NCI-H1694 treated with DMSO at 0.1 percent for 48 hours (cell line): ENCODE measurements around the gene SVOP.

ENCODE experiments used
- DNase-seq: peaks from one replicate; lab custom pipeline; 2025; lab: John Stamatoyannopoulos, UW

Gene SVOP

GRCh38 chr12:108930756-108931155 is 90.1 kb downstream of the SVOP start:
- no peak for DNase-seq

DNA sequence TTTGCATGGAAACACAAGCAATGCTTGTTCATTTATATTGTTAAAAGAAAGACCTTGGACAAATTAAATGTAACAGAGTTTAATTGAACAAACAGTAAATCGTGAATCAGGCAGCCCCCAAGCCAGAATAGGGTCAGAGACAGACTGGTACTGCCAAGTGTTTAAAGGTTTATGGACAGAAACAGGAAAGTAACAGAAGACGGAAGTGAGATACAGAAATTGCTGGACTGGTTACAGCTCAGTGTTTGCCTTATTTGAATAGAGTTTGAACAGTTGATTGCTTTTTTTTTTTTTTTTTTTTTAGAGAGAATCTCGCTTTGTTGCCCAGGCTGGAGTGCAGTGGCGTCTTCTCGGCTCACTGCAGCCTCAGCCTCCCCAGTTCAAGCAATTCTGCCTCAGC is 90.7 kb downstream of the SVOP start:
- no peak for DNase-seq

GRCh38 chr12:108928695-108929094 is 92.2 kb downstream of the SVOP start:
- no peak for DNase-seq

DNA sequence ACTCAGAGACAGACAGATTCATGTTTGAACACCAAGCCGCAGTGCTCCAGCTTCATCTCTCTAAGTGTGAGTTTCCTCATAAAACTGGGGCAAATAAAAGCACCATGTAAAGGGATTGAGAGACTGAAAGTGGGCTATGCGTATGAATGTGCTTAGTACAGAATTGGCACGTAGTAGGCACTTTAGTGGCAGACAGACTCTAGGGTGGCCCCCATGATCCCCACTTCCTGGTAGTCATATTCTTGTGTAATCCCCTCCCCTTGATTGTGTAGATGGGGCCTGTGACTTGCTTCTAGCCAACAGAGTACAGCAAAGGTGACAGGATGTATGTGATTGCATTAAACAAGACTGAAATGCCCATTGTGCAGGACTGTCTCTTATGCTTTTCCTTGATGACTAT is 98.0 kb downstream of the SVOP start:
- DNase-seq = no peak

- DNase-seq = no peak
Measured at GRCh38 chr12:108921946-108922345, 98.9 kb downstream of the SVOP start.

- no peak for DNase-seq
Measured at GRCh38 chr12:108918960-108919642, 101.8 kb downstream of the SVOP start.

- DNase-seq = no peak
Measured at GRCh38 chr12:108918206-108918605, 102.7 kb downstream of the SVOP start.

GRCh38 chr12:108916336-108916735 is 104.5 kb downstream of the SVOP start:
- no peak for DNase-seq

- no peak for DNase-seq
Measured at GRCh38 chr12:108915632-108916133, 105.2 kb downstream of the SVOP start.

- DNase-seq = no peak
Measured at GRCh38 chr12:108914121-108914531, 106.7 kb downstream of the SVOP start.

GRCh38 chr12:108912361-108912760 is 108.5 kb downstream of the SVOP start:
- no peak for DNase-seq

GRCh38 chr12:108911915-108912314 is 109.0 kb downstream of the SVOP start:
- no peak for DNase-seq

GRCh38 chr12:108910336-108910735 is 110.5 kb downstream of the SVOP start:
- no peak for DNase-seq

- peak; percentile 1 for DNase-seq
Measured at GRCh38 chr12:108907839-108908351, 113.0 kb downstream of the SVOP start.

DNA sequence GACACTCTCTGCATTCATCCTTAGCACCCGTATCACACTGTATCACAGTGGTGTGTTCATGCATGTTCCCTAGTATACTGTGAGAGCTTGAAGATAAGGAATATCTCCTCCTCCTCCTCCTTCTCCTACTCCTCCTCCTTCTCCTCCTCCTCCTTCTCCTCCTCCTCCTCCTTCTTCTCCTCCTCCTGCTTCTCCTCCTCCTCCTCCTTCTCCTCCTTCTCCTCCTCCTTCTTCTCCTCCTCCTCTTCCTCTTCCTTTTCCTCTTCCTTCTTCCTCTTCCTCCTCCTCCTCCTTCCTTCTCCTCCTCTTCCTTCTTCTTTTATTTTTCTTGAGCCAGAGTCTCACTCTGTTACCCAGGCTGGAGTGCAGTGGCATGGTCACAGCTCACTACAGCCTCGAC is 113.9 kb downstream of the SVOP start:
- no peak for DNase-seq

DNA sequence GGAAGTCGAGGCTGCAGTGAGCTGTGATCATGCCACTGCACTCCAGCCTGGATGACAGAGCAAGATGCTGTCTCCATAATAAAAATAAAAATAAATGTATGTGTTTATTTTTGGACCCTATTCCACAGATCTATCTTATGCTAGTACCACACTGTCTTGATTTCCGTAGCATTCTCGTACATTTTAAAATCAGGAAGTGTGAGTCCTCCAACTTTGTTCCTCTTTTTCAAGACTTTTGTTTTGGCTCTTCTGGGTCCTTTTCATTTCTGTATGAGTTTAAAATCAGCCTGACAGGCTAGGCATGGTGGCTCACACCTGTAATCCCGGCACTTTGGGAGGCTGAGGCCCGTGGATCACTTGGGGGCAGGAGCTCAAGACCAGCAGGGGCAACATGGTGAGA is 115.1 kb downstream of the SVOP start:
- no peak for DNase-seq

DNA sequence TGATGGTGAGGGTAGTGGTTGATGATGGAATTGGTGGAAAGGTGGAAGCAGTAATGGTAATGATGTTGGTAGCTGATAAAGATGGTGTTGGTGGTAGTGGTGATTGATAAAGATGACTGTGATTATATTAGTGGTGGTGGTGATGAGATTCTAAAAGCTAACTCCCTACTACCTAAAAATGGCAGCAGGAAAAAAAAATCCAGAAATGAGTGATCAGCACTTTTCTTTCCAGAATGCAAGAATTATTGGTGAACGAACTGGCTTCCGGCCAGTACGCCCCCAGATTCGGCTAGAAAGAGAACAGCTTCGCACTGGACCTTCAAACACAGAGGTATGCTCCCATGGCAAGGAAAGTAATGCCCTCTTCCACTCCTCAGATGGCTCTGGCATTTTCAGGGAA is 121.7 kb downstream of the SVOP start:
- no peak for DNase-seq

GRCh38 chr12:108896817-108897216 is 124.1 kb downstream of the SVOP start:
- DNase-seq = no peak

DNA sequence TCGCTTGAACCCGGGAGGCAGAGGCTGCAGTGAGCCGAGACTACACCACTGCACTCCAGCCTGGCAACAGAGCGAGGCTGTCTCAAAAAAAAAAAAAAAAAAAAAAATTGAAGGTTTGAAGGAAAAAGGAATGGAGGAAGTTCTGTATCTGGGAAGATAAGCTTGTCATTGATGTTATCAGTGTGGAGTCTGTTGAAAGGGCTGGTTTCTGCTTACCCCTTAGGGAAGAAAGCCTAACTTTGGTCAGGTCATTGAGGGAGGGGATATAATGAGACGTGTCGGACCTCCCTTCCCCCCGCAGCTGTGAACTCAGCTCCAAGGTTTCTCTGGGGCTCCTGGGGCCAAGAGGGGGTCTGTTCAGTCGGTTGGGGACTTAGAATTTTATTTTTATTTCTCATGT is 124.5 kb downstream of the SVOP start:
- no peak for DNase-seq

GRCh38 chr12:108895220-108895802 is 125.6 kb downstream of the SVOP start:
- DNase-seq = no peak

DNA sequence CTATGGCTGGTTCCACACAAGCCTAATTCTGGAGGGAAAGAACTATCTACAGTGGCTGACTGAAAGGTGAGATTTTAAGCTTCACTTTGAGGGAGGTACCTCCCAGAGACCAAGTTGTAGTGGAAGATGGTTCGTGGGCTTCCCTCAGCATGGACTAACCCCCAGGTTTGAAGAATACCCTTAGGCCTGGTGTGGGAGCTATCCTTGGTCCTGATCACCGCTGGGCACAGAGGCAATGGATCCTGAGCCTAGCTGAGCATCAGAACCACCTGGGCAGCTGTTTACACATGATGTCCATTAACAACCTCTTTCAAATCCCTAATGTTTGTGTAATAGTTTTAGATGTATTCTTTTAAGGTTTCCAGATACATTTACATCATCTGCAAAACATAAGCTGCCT is 130.7 kb downstream of the SVOP start:
- DNase-seq = no peak

DNA sequence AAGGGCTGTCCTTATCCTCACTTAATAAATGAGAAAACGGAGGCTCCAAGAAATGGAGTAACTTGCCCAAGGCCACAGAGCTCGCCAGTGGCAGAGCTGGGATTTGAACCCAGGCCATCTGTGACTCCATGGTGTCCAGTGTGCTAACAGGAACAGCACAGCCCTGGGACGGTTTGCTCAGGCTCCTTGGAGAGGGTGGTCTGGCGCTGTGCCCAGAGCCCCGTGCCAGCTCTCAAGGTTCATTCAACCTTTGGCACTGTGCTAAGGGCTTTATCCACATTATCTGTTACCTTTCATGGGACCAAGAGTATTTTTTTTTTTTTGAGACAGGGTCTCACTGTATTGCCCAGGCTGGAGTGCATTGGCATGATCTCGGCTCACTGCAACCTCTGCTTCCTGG is 132.8 kb downstream of the SVOP start:
- DNase-seq = no peak

GRCh38 chr12:108886873-108887629 is 133.8 kb downstream of the SVOP start:
- DNase-seq = no peak
